T-helper 1 cell treated with Interleukin-12 subunit alpha and Interleukin-12 subunit beta and Interleukin-4 antibody, amounts not matched to agents 30 μg/mL and 1 μg/mL, for 36 hours (primary cell): Measurements from ENCODE around the gene HMGCS2.
"Not testable (repeated sequence)": the region's sequence is repeated elsewhere in the genome, so short reads cannot be mapped to it uniquely, and the experiment has no call there.

Experiments used
- H3K27ac Mint-ChIP-seq: one replicate; pipeline ENCODE4 v1.8.0; 2021; ENCODE audit warnings: mild to moderate bottlenecking, mixed read lengths
- H3K27me3 Mint-ChIP-seq: one replicate; pipeline ENCODE4 v1.8.0; 2021; ENCODE audit warnings: low read depth, mixed read lengths
- H3K36me3 Mint-ChIP-seq: one replicate; pipeline ENCODE4 v1.8.0; 2021; ENCODE audit warnings: low read depth, mixed read lengths
- H3K4me1 Mint-ChIP-seq: one replicate; pipeline ENCODE4 v1.8.0; 2021; ENCODE audit warnings: low read depth, mixed read lengths
- H3K4me3 Mint-ChIP-seq: one replicate; pipeline ENCODE4 v1.8.0; 2021; ENCODE audit warnings: mild to moderate bottlenecking, moderate library complexity, mixed read lengths
- H3K9me3 Mint-ChIP-seq: one replicate; pipeline ENCODE4 v1.8.0; 2021; ENCODE audit warnings: mixed read lengths

HMGCS2 gene

DNA sequence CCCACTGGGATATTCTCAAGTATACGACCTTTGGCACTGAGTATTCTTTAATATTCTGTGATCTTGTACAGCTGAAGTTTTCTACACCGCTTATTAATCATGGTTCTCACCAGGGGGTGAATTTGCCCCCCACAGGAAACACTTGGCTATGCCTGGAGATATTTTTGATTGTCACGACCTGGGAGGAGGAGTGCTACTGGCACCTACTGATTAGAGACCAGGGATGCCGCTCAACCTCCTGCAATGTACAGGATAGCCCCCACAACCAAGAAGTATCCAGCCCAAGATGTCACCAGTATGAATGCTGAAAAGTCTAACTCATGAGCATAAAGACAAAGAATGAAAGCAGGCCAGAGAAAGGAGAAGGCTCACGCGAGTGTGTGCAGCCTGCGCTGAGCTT lies 28.9 kb upstream of the HMGCS2 start:
- Mint-ChIP-seq H3K4me1 (peaks cover 3% of the 10 kb centered on the region), H3K9me3 (no peaks in the 10 kb centered on the region), H3K4me3 (no peak overlapping the region), H3K27ac (no peak overlapping the region), H3K36me3 (no peaks in the 10 kb centered on the region), H3K27me3 (no peaks in the 10 kb centered on the region)

- no peaks in the 10 kb centered on the region for H3K27me3 Mint-ChIP-seq
- H3K4me1 Mint-ChIP-seq, result peaks cover 3% of the 10 kb centered on the region
- no peak overlapping the region for H3K27ac Mint-ChIP-seq
- no peak overlapping the region for H3K4me3 Mint-ChIP-seq
- H3K9me3 Mint-ChIP-seq, result no peaks in the 10 kb centered on the region
- H3K36me3 Mint-ChIP-seq, result no peaks in the 10 kb centered on the region
Observed at GRCh38 chr1:119797162-119797561, 28.5 kb upstream of the HMGCS2 start.

DNA sequence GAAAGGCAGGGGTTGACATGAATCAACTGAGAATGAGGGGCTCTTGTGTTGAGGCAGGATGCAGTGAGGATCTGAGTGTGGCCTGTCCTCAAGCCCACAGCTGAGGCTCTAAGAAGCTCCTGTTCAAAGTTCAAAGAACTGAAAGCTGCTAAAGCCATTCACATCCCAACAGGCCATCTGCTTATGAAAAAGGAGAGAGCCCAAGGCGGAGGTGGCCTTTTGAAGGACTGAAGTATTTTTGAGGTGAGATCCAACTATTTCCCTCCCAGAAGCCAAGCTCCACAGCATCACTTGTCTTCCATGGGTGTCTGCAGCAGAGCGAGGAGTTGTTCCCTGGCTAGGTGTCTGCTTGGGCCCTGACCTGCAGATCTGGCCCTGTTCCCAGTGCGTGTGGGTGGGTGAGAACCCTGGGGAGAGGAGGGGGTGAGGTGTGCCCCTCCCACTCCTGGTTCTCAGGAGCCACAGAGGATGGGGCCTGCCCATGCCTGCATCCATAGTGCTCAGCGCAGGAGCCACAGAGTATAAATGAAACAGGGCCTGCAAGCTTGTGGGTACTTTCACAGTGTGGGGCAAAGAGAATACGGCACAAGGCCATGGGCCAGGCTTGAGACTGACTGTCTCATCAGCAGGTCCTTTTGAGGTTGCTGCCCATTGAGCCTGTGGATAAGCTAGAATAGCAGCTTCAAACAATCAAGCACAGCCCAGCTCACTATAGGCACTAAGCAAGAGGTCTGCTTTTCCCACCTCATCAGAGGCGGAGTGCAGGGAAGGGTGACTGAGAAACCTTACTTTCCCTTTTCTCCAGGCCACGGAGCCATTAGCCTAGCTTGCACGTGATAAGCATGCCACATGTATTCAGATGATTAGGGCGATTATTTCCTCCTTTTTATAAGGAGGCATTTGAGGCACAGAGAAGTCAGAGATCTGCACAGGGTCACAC lies 26.8 kb upstream of the HMGCS2 start:
- H3K4me3 Mint-ChIP-seq, result no peak overlapping the region
- H3K36me3 Mint-ChIP-seq, result no peaks in the 10 kb centered on the region
- H3K27me3 Mint-ChIP-seq, result no peaks in the 10 kb centered on the region
- H3K27ac Mint-ChIP-seq, result no peak overlapping the region
- H3K9me3 Mint-ChIP-seq, result no peaks in the 10 kb centered on the region
- peaks cover 3% of the 10 kb centered on the region for H3K4me1 Mint-ChIP-seq

GRCh38 chr1:119794876-119795240 lies 26.2 kb upstream of the HMGCS2 start:
- H3K27me3 Mint-ChIP-seq, result no peaks in the 10 kb centered on the region
- no peak overlapping the region for H3K27ac Mint-ChIP-seq
- peaks cover 3% of the 10 kb centered on the region for H3K4me1 Mint-ChIP-seq
- no peak overlapping the region for H3K4me3 Mint-ChIP-seq
- no peaks in the 10 kb centered on the region for H3K9me3 Mint-ChIP-seq
- no peaks in the 10 kb centered on the region for H3K36me3 Mint-ChIP-seq

GRCh38 chr1:119794230-119794875 lies 25.6 kb upstream of the HMGCS2 start:
- peaks cover under 1% of the 10 kb centered on the region for H3K27me3 Mint-ChIP-seq
- H3K36me3 Mint-ChIP-seq, result no peaks in the 10 kb centered on the region
- no peak overlapping the region for H3K27ac Mint-ChIP-seq
- H3K4me3 Mint-ChIP-seq, result no peak overlapping the region
- no peaks in the 10 kb centered on the region for H3K9me3 Mint-ChIP-seq
- peaks cover 3% of the 10 kb centered on the region for H3K4me1 Mint-ChIP-seq

GRCh38 chr1:119791377-119791776 lies 22.7 kb upstream of the HMGCS2 start:
- H3K27ac Mint-ChIP-seq, result no peak overlapping the region
- H3K9me3 Mint-ChIP-seq, result no peaks in the 10 kb centered on the region
- H3K4me3 Mint-ChIP-seq, result no peak overlapping the region
- peaks cover 4% of the 10 kb centered on the region for H3K27me3 Mint-ChIP-seq
- H3K4me1 Mint-ChIP-seq, result peaks cover 9% of the 10 kb centered on the region
- peaks cover 2% of the 10 kb centered on the region for H3K36me3 Mint-ChIP-seq

DNA sequence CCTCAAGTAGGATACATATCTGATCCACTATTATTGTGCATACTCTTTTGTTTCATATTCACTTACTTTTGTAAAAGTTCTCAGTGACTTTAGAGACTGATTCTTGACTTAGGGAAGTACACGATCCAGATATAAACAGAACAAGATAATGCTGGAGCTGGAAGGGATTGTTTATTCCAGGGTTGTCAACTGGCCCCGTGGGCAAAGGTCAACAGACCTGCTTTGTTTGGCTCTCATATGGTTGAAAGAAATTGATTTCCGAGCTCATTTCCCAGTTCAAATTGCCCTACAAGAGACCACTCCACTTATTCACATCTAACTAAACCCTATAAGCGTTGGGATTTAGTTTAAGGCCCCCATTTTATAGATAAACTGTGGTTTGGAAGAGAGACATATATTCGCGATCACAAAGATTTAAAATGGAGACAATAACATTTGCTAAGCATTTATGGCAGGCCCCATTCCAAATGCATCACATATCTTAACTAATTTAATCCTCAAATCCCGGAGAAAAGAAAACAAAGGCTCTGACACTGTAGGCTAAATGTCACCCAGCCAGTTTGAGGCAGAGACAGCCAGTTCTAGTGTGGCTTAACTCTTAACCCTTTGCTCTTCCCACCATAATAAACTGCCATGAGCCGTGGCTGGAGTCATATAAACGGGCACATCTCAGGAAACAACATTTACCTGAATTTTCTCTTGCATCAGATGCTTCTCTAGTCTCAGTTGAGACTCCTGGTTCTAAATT lies 21.9 kb upstream of the HMGCS2 start:
- Mint-ChIP-seq H3K4me3 (no peak overlapping the region), H3K27ac (no peak overlapping the region), H3K4me1 (peaks cover 16% of the 10 kb centered on the region), H3K9me3 (no peaks in the 10 kb centered on the region), H3K27me3 (peaks cover 4% of the 10 kb centered on the region), H3K36me3 (peaks cover 2% of the 10 kb centered on the region)

- H3K36me3 Mint-ChIP-seq, result peaks cover 2% of the 10 kb centered on the region
- H3K27ac Mint-ChIP-seq, result peak overlapping the region; percentile 22
- H3K4me3 Mint-ChIP-seq, result peak overlapping the region; percentile 61
- H3K9me3 Mint-ChIP-seq, result no peaks in the 10 kb centered on the region
- H3K27me3 Mint-ChIP-seq, result peaks cover 12% of the 10 kb centered on the region
- H3K4me1 Mint-ChIP-seq, result peaks cover 33% of the 10 kb centered on the region
Observed at GRCh38 chr1:119787776-119788175, 19.1 kb upstream of the HMGCS2 start.

DNA sequence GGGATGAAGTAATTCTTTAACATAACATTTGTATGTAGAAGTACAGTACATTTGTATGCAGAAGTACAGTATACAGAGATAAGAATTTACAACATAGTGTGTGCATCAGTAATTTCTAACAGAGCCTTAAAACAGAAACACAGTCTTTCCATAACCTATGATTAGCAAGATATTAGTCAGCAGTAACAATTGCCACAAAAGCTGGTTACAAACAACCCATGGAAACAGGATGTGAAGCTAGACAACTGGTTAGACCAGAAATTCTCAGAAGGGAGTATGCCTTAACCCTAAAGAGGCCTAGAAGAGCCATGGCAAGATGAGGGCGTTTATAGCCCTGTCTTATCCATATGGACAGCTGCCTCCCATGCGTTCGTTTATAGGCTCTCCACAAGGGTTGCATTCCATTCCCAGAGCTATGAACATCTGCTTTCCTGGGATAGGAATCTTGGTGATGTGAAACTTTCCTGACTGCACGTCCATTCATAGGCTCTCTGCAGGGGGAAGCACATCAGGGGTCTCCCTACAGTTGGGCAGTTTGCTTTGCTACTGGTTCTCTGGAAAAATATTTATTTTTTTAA lies 17.9 kb upstream of the HMGCS2 start:
- Mint-ChIP-seq H3K27ac (peak overlapping the region; percentile 52), H3K27me3 (peaks cover 24% of the 10 kb centered on the region), H3K4me1 (peaks cover 35% of the 10 kb centered on the region)
- not testable (repeated sequence) for H3K4me3 Mint-ChIP-seq, H3K9me3 Mint-ChIP-seq, H3K36me3 Mint-ChIP-seq

DNA sequence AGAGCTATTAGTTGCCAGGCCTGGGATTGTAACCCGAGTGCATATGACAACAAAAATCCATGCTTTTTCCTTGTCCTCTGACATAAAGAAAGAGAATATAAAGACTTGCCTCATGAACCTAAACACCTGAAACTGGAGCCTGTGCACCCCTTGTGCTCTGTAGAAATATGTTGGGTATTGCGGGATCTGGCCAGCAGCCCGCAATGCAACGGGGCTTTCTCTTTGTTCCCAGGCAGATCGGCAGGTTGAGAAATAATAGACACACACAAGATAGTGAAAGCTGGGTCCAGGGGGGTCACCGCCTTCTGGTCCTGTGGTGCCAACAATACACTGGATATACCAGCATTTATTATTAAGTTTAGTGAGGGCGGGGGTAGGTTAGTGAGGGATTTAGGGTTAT lies 17.3 kb upstream of the HMGCS2 start:
- H3K4me3 Mint-ChIP-seq, H3K9me3 Mint-ChIP-seq, H3K36me3 Mint-ChIP-seq: not testable (repeated sequence)
- peak overlapping the region; percentile 52 for H3K27ac Mint-ChIP-seq
- peaks cover 25% of the 10 kb centered on the region for H3K27me3 Mint-ChIP-seq
- peaks cover 35% of the 10 kb centered on the region for H3K4me1 Mint-ChIP-seq

DNA sequence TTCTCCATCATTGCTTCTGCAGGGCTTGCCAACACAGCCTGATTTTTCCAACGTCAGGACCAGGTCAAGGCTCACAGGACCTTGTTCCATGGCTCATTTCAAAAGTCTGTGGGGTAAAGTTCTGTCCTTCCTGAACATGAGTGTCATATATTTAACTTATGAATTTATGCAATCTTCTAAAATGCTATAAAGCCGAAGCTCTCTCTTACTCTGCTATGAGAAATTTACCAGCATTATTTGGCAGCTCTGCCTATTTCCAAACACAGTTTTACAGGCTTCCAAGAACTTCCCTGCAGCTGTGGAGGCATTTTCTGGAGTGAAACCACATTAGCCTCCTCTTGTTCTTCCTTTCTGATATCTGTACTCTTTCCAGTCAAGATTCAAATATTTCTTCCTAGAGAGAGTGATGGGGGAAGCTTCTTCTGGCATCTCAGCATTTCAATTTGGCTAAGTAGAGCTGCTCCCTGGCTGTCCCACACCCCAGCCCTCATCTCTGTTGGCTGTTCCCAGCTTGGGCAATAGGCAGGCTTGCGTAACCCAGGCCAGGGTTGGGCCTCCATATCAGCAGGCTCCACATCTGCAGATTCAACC lies 15.6 kb upstream of the HMGCS2 start:
- H3K36me3 Mint-ChIP-seq, result peaks cover 2% of the 10 kb centered on the region
- H3K9me3 Mint-ChIP-seq, result no peaks in the 10 kb centered on the region
- H3K4me1 Mint-ChIP-seq, result peaks cover 35% of the 10 kb centered on the region
- peaks cover 34% of the 10 kb centered on the region for H3K27me3 Mint-ChIP-seq
- no peak overlapping the region for H3K4me3 Mint-ChIP-seq
- H3K27ac Mint-ChIP-seq, result no peak overlapping the region

GRCh38 chr1:119783354-119784185 lies 14.9 kb upstream of the HMGCS2 start:
- H3K4me3 Mint-ChIP-seq, result no peak overlapping the region
- H3K9me3 Mint-ChIP-seq, result no peaks in the 10 kb centered on the region
- H3K27me3 Mint-ChIP-seq, result peaks cover 32% of the 10 kb centered on the region
- H3K27ac Mint-ChIP-seq, result peak overlapping the region; percentile 52
- H3K36me3 Mint-ChIP-seq, result peaks cover 2% of the 10 kb centered on the region
- H3K4me1 Mint-ChIP-seq, result peaks cover 35% of the 10 kb centered on the region

DNA sequence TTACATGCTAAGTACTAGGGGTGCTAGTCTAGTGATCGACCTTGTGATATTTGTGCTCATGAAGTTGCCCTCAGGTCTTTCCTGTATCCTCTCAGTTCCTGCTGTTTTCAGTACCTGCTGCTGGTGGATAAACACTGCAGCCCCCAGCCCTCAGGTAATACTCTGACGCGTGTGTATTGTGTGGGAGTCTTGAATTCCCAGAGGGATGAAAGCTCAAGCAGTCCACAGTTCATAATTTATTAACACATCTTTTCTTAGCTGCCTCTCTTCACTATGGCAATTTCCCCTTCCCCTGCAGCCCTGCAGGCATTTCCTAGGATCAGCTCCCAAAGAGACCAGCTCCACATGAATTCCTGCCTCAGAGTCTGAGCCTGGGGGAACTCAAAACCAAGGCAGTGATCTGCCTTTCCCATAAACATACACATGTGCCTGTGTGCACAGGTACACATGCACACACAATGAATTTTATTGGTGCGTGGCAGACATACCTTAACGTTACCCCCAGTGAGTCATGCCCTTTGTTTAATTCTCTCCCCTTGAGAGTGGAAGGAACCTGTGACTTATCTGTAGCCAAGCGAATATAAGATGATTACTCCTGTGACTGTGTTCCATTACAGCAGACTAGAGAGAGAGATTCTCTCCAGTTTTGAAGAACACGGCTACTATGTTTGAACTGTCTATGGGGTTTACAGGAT lies 14.1 kb upstream of the HMGCS2 start:
- Mint-ChIP-seq H3K36me3 (peaks cover 2% of the 10 kb centered on the region), H3K9me3 (no peaks in the 10 kb centered on the region)

More for the DNA sequence above, 14.1 kb upstream of the HMGCS2 start:
- Mint-ChIP-seq H3K4me3 (no peak overlapping the region), H3K4me1 (peaks cover 33% of the 10 kb centered on the region), H3K27me3 (peaks cover 36% of the 10 kb centered on the region), H3K27ac (peak overlapping the region; percentile 52)
